T-helper 17 cell (primary cell): ENCODE measurements around the gene LYSMD1. TPM values are rescaled to one million over a fixed set of nuclear protein-coding genes. Genes with fewer than 3 reads are reported as not detected.

Source experiments
- ATAC-seq: fragments of 150-1000 bp; cut with Tn5 transposase; 2 replicates; pipeline ENCODE4 v1.10.0; 2021; ENCODE audit warnings: mild to moderate bottlenecking, moderate library complexity
- DNase-seq, 3 donors: peaks; one replicate each; pipeline versions ENCODE4 v3.0.0 to v3.0.0-alpha.2; 2020 to 2021
- H3K9me3 ChIP-seq: one replicate; pipeline ENCODE4 v1.7.0; 2013; ENCODE audit warnings: low read length, mild to moderate bottlenecking; ENCODE audit not compliant: control insufficient read depth, poor library complexity, severe bottlenecking
- H3K27ac Mint-ChIP-seq: one replicate; pipeline ENCODE4 v1.8.0; 2022; ENCODE audit warnings: mild to moderate bottlenecking, moderate library complexity, mixed read lengths
- H3K27me3 Mint-ChIP-seq: one replicate; pipeline ENCODE4 v1.8.0; 2022; ENCODE audit warnings: mixed read lengths
- H3K36me3 Mint-ChIP-seq: one replicate; pipeline ENCODE4 v1.8.0; 2022; ENCODE audit warnings: low read depth, mixed read lengths
- H3K4me1 Mint-ChIP-seq: one replicate; pipeline ENCODE4 v1.8.0; 2022; ENCODE audit warnings: mild to moderate bottlenecking, mixed read lengths
- H3K4me3 Mint-ChIP-seq: one replicate; pipeline ENCODE4 v1.8.0; 2022; ENCODE audit warnings: mild to moderate bottlenecking, moderate library complexity, mixed read lengths
- total RNA-seq, 4 donors: library from RNA in 2 of 4; stranded (reverse) in 2 of 4; gene quantifications; one replicate each; pipeline ENCODE4 v1.2.3 and lab custom pipeline; 2022 to 2026

Gene LYSMD1
- total RNA-seq, 2 donors from 2014 or later: 0.39 to 0.70 TPM

- H3K27ac Mint-ChIP-seq: peak overlapping the region; percentile 95
- H3K27me3 Mint-ChIP-seq: peaks cover 6% of the 10 kb centered on the region
- DNase-seq: no peak
- no peaks in the 10 kb centered on the region for H3K9me3 ChIP-seq
- peaks cover 10% of the 10 kb centered on the region for H3K4me1 Mint-ChIP-seq
- peak overlapping the region; percentile 58 for H3K4me3 Mint-ChIP-seq
- peaks cover 5% of the 10 kb centered on the region for H3K36me3 Mint-ChIP-seq
- ATAC-seq: peak; percentile 78
Observed at GRCh38 chr1:151124763-151125403, 40.8 kb downstream of the LYSMD1 start.

- peaks cover 3% of the 10 kb centered on the region for H3K36me3 Mint-ChIP-seq
- no peak for ATAC-seq
- DNase-seq: no peak
- no peaks in the 10 kb centered on the region for H3K27me3 Mint-ChIP-seq
- no peak overlapping the region for H3K27ac Mint-ChIP-seq
- no peak overlapping the region for H3K4me3 Mint-ChIP-seq
- H3K9me3 ChIP-seq: no peaks in the 10 kb centered on the region
- peaks cover 3% of the 10 kb centered on the region for H3K4me1 Mint-ChIP-seq
Observed at GRCh38 chr1:151113877-151114276, 51.8 kb downstream of the LYSMD1 start.

Other genes with a start within 250 kb of the LYSMD1 start
- 10 to 100 TPM; 44.0 to 51.0 TPM for gene SETDB1, start 239.5 kb downstream of the LYSMD1 start, total RNA-seq
- 100 to 1,000 TPM; 108 to 142 TPM for gene CERS2, start 191.1 kb downstream of the LYSMD1 start, total RNA-seq
- under 1 TPM in 1 of 2 donors, not detected in 1; 0.15 TPM for gene ANXA9, start 183.6 kb downstream of the LYSMD1 start, total RNA-seq
- gene MINDY1, start 159.0 kb downstream of the LYSMD1 start, total RNA-seq: 10 to 100 TPM; 19.0 to 31.6 TPM
- 10 to 100 TPM; 15.8 to 30.0 TPM for gene PRUNE1, start 157.5 kb downstream of the LYSMD1 start, total RNA-seq
- gene BNIPL, start 129.3 kb downstream of the LYSMD1 start, total RNA-seq: under 1 TPM; 0.42 to 0.57 TPM
- gene C1orf56, start 118.2 kb downstream of the LYSMD1 start, total RNA-seq: under 1 TPM; 0.47 to 0.52 TPM
- gene CDC42SE1, start 106.3 kb downstream of the LYSMD1 start, total RNA-seq: 100 to 1,000 TPM; 375 to 433 TPM
- gene MLLT11, start 105.5 kb downstream of the LYSMD1 start, total RNA-seq: 1 to 10 TPM; 4.0 to 5.0 TPM
- gene GABPB2, start 95.1 kb downstream of the LYSMD1 start, total RNA-seq: 10 to 100 TPM in 1 of 2 donors, 1 to 10 TPM in 1; 9.9 to 25.5 TPM
- gene SEMA6C, start 19.3 kb downstream of the LYSMD1 start, total RNA-seq: 10 to 100 TPM in 1 of 2 donors, 1 to 10 TPM in 1; 9.5 to 11.3 TPM
- gene TNFAIP8L2, start 9.3 kb downstream of the LYSMD1 start, total RNA-seq: 1 to 10 TPM; 3.6 to 5.4 TPM
- gene SCNM1, start 242 bp upstream of the LYSMD1 start, total RNA-seq: 10 to 100 TPM; 33.7 to 37.8 TPM
- 1 to 10 TPM; 1.0 to 3.0 TPM for gene TMOD4, start 10.1 kb upstream of the LYSMD1 start, total RNA-seq
- gene VPS72, start 24.3 kb upstream of the LYSMD1 start, total RNA-seq: 10 to 100 TPM; 27.4 to 33.2 TPM
- gene PIP5K1A, start 32.6 kb upstream of the LYSMD1 start, total RNA-seq: 10 to 100 TPM; 41.6 to 43.3 TPM
- gene PSMD4, start 88.8 kb upstream of the LYSMD1 start, total RNA-seq: 10 to 100 TPM; 78.4 to 86.0 TPM
- 10 to 100 TPM; 25.9 to 33.8 TPM for gene ZNF687, start 116.4 kb upstream of the LYSMD1 start, total RNA-seq
- 10 to 100 TPM; 73.5 to 81.4 TPM for gene PI4KB, start 161.5 kb upstream of the LYSMD1 start, total RNA-seq
- gene RFX5, start 181.3 kb upstream of the LYSMD1 start, total RNA-seq: 100 to 1,000 TPM in 1 of 2 donors, 10 to 100 TPM in 1; 81.5 to 105 TPM
- not detected for gene SELENBP1, start 206.8 kb upstream of the LYSMD1 start, total RNA-seq
- gene PSMB4, start 233.7 kb upstream of the LYSMD1 start, total RNA-seq: 100 to 1,000 TPM; 283 to 299 TPM